Esophagus muscularis mucosa (tissue), 4 donors: Measurements from ENCODE around the gene MARK3.

Experiments
- CTCF ChIP-seq, 3 experiments: fragments of 200-600 bp in 2 of 3; fragments of 450-650 bp in 1 of 3; sonication (generic) in 2 of 3; IDR thresholded peaks; one replicate each; pipeline ENCODE4 v1.5.1; 2017 to 2019; ENCODE audit warnings: antibody characterized with exemption in 3 of 3, mild to moderate bottlenecking in 2 of 3, moderate library complexity in 1 of 3
- EP300 ChIP-seq: sonication (generic); formaldehyde crosslinking; IDR thresholded peaks from one replicate; pipeline ENCODE4 v1.6.1; 2017; ENCODE audit warnings: antibody characterized with exemption
- POLR2A ChIP-seq: fragments of 450-650 bp; IDR thresholded peaks from one replicate; pipeline ENCODE4 v1.6.1; 2017; ENCODE audit warnings: antibody characterized with exemption, moderate library complexity, mild to moderate bottlenecking, low read depth
- POLR2AphosphoS5 ChIP-seq, 2 donors: sonication (generic); formaldehyde crosslinking; IDR thresholded peaks; one replicate each; pipeline ENCODE4 v1.6.1; 2017; ENCODE audit warnings: antibody characterized with exemption in 2 of 2

- TF ChIP-seq POLR2A (no peak), CTCF (IDR thresholded peaks at IDR 0.05) (no peak), EP300 (no peak), POLR2AphosphoS5 (IDR thresholded peaks at IDR 0.05) (no peak)
Observed at GRCh38 chr14:103474893-103475292, 89.7 kb downstream of the MARK3 start.
